EL (cell line): ENCODE data around the gene ZNF692.
"Not testable (repeated sequence)": the region's sequence is repeated elsewhere in the genome, so short reads cannot be mapped to it uniquely, and the experiment has no call there.

ENCODE experiments used
- DNase-seq: peaks from one replicate; pipeline ENCODE4 v3.0.0-alpha.2; 2016

The ZNF692 gene

DNA sequence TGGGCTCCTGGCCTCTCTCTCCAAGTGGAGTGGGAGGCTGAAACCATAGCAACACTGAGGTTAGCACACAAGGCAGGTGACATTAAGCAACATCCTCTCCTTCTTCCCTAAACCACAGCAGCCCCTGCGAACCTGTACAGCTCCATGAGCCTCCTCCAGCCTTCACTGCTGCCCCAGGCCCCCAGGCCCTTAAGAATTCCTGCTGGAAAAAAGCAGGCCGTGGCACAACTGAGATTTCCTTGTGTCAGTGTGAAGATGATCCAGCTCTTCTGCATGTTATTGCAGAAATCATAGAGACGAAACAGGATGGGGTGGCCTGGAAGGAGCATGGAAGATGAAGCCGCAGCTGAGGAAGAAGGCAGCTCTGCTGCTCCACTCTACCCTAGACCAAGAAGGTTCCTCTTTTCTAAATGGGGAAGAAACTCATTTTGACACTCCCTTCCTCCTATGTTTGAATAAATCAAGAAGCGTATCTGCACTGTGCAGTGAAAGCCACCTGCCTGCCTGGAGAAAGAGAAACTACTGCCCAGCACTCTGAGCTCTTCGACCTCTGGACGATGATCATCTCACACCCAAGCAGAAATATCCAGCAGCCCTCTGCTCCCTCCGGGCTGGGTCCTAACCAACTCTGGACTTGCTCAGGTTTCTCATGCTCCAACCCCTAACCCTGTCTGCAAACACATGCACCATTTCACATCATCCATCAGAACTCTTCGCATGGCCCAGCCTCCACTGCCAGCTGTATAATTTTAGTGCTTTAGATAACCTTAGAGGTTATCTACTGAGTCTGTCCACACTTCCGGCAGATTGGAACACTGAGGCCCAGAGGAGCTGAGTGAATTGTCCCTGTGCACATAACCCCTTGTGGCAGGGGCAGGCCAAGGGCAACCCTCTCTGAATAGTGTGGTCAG, 53.9 kb downstream of the ZNF692 start:
- DNase-seq: no peak

DNA sequence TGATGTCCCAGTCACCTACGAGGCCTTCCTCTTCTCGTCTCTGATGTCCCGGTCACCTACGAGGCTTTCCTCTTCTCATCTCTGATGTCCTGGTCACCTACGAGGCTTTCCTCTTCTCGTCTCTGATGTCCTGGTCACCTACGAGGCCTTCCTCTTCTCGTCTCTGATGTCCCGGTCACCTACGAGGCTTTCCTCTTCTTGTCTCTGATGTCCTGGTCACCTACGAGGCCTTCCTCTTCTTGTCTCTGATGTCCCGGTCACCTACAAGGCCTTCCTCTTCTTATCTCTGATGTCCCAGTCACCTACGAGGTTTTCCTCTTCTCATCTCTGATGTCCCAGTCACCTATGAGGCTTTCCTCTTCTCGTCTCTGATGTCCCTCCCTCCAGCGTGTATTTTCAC, 55.4 kb downstream of the ZNF692 start:
- DNase-seq: not testable (repeated sequence)

DNA sequence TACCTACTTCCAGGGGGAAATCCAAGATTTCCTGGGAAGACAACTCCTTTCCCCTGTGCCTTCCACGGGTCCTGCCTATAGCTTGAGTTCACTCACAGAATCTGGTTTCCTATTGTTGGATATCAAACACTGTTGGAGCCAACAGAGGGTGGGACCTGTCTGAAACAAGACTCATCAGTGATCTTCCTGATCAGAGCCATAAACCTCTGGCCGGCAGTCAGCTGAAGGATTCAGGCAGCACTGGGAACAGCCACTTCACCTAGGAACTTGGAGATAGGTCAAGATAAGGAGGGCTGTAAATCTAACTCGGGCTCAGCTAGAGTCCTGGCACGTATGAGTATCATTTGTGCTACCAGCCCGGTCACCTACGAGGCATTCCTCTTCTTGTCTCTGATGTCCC, 56.4 kb downstream of the ZNF692 start:
- DNase-seq: no peak

DNA sequence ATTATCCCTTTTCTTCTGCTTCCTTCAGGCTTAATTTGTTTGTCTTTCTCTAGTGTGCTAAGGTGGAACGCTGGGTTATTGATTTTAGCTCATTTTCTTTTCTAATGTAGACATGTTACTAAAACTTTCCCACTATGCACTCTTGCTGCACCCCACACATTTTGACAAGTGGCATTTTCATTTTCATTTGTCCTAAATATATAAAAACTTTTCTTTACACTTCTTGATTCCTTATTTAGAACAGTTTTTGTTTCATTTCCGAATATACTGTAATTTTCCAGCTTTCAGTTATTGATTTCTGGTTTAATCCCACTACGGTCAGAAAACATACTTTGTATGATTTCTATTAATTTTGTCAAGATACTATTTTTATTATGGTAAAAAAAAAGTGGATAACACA, 58.4 kb downstream of the ZNF692 start:
- no peak for DNase-seq
